ENCODE results near the gene USH2A.
A peak's percentile ranks its signal among the peaks of the same experiment; 100 is the strongest.

USH2A gene

GRCh38 chr1:215807218-215807617 lies 616.0 kb downstream of the USH2A start:
- TF ChIP-seq CTCF (IDR thresholded peaks at IDR 0.05; ENCODE audit: low read length, missing control alignments) = no peak
- DNase-seq (ENCODE audit: low read depth) = no peak
- H3K4me3 ChIP-seq (replicated peaks; ENCODE audit: low read depth, low read length) = no peak overlapping the region

- H3K4me3 ChIP-seq (replicated peaks; ENCODE audit: low read depth, low read length) = no peak overlapping the region
- no peak for TF ChIP-seq CTCF (IDR thresholded peaks at IDR 0.05; ENCODE audit: low read length, missing control alignments)
- DNase-seq (ENCODE audit: low read depth) = no peak
These were observed 625.4 kb downstream of the USH2A start for GRCh38 chr1:215797859-215798258.

GRCh38 chr1:215794156-215794555 lies 629.1 kb downstream of the USH2A start:
- no peak for TF ChIP-seq CTCF (IDR thresholded peaks at IDR 0.05; ENCODE audit: low read length, missing control alignments)

GRCh38 chr1:215793180-215793579 lies 630.1 kb downstream of the USH2A start:
- peak; percentile 62 for DNase-seq (ENCODE audit: low read depth)
- H3K4me3 ChIP-seq (replicated peaks; ENCODE audit: low read depth, low read length) = no peak overlapping the region
- TF ChIP-seq CTCF (IDR thresholded peaks at IDR 0.05; ENCODE audit: low read length, missing control alignments) = peak; percentile 36

More at GRCh38 chr1:215794156-215794555, 629.1 kb downstream of the USH2A start:
- H3K4me3 ChIP-seq (replicated peaks; ENCODE audit: low read depth, low read length) = no peak overlapping the region
- DNase-seq (ENCODE audit: low read depth) = no peak

GRCh38 chr1:215792446-215792845 lies 630.8 kb downstream of the USH2A start:
- TF ChIP-seq CTCF (IDR thresholded peaks at IDR 0.05; ENCODE audit: low read length, missing control alignments) = no peak
- DNase-seq (ENCODE audit: low read depth) = no peak
- H3K4me3 ChIP-seq (replicated peaks; ENCODE audit: low read depth, low read length) = no peak overlapping the region

GRCh38 chr1:215789981-215790380 lies 633.3 kb downstream of the USH2A start:
- H3K4me3 ChIP-seq (replicated peaks; ENCODE audit: low read depth, low read length) = no peak overlapping the region
- no peak for TF ChIP-seq CTCF (IDR thresholded peaks at IDR 0.05; ENCODE audit: low read length, missing control alignments)
- no peak for DNase-seq (ENCODE audit: low read depth)

- DNase-seq (ENCODE audit: low read depth) = no peak
- TF ChIP-seq CTCF (IDR thresholded peaks at IDR 0.05; ENCODE audit: low read length, missing control alignments) = no peak
These were observed 636.3 kb downstream of the USH2A start for GRCh38 chr1:215786997-215787396.

More at GRCh38 chr1:215786997-215787396, 636.3 kb downstream of the USH2A start:
- H3K4me3 ChIP-seq (replicated peaks; ENCODE audit: low read depth, low read length) = no peak overlapping the region

Data from fibroblast of pulmonary artery (primary cell).